HG02970 (cell line): ENCODE results near the gene SCARF1.

Source experiments
- ATAC-seq: cut with Tn5 transposase; IDR thresholded peaks from one replicate; pipeline ENCODE4 v1.9.1; 2021; ENCODE audit warnings: mild to moderate bottlenecking, moderate library complexity, moderate number of reproducible peaks; ENCODE audit not compliant: unreplicated experiment, low FRiP score

SCARF1 gene

DNA sequence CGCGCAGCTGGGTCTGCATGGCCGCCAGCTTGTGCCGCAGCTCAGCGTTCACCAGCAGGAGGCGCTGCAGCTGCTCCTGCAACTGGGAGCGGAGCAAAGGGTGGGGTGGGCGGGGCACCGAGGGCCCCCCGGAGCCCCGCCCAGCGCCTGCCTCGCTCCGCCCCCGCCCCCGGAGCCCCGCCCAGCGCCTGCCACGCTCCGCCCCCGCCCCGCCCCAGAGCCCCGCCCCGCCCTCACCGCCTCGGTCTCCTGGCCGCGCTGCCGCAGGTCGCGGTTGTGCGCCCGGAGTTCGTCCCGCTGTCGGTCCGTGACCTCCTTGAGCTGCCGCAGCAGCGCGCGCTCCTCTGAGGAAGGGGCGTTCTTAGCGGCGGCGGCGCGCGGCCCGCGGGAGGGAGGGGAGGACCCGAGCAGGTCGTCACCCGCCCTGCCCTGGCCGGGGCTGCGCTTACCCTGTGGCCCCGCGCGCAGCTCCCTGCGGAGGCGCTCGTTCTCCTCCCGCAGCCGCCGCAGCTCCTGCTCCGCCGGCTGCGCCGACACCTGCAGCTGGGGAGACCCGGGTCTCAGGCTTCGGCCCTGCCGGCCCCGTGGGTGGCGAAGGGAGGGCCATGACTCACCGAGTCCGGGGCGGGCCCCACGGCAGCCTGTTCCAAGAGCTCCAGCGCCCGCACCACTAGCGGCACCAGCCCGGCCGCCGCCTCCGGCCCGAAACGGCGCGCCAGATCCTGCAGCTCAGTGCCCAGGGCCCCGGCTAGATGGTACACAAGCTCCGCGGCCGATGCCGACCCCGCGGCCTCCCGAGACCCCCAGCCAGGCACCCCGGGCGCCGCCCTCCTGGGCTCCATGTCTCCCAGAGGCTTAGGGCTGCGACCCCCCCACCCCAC lies 3.7 kb upstream of the SCARF1 start:
- peak; percentile 51 for ATAC-seq

GRCh38 chr17:1648173-1648962 lies 2.8 kb upstream of the SCARF1 start:
- peak; percentile 3 for ATAC-seq

GRCh38 chr17:1647802-1648171 lies 2.3 kb upstream of the SCARF1 start:
- no peak for ATAC-seq

DNA sequence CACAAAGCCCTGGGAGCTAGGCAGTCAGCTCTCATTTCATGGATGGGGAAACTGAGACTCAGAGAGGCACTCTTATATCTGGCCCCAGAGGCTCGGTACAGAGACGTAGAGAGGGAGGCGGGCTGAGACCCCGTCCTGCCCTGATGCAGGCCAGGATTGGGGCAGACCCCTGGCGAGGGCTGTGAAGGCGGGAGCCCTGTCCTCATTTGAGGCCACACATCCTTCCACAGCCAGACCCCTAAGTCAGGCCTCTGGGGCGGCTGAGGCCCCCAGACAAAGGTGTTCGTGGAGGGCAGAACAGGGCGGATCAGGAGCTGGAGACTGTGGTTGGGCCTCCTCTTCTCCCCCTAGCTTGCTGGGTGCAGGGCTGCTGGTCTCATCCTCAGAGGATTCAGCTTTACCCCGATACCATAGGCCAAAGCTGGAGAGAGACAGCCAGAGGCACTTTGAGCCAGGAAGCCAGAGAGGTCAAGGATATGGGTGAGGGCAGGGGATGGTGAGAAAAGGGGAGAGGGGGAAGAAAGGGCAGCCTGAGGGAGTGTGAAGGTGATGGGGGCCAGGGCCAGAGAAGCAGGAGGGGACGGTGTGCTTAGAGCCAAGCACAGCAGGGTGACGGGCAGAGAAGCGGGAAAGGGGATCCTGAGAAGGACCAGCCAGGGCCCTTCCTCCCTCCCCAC lies 805 bp upstream of the SCARF1 start:
- no peak for ATAC-seq

GRCh38 chr17:1644493-1645206 lies 882 bp downstream of the SCARF1 start:
- ATAC-seq, result no peak

DNA sequence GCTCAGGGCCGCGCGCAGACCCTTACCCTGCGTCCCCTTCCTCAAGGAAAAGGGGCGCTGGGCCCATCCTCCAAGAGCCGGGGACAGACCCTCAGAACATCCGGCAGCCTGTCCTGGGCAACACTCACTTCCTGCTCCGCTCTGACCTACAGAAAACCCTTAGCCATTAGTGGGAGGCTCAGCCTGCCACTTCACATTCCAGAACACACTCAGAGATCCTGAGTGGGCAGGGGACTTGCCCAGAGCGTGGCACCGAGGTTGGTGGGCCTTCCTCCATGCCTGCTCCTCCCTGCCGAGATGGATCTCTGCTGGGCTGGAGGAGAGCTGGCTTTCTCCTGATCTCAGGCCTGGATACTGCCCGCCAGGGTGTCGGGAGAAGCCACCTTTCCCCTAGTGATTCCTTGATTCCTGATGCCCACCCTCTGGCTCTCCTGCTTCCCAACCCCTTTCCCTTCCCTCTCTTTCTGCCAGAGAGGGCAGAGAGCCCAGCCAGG lies 1.5 kb downstream of the SCARF1 start:
- no peak for ATAC-seq

GRCh38 chr17:1643293-1643998 lies 2.1 kb downstream of the SCARF1 start:
- no peak for ATAC-seq

GRCh38 chr17:1641065-1641403 lies 4.5 kb downstream of the SCARF1 start:
- ATAC-seq, result no peak

DNA sequence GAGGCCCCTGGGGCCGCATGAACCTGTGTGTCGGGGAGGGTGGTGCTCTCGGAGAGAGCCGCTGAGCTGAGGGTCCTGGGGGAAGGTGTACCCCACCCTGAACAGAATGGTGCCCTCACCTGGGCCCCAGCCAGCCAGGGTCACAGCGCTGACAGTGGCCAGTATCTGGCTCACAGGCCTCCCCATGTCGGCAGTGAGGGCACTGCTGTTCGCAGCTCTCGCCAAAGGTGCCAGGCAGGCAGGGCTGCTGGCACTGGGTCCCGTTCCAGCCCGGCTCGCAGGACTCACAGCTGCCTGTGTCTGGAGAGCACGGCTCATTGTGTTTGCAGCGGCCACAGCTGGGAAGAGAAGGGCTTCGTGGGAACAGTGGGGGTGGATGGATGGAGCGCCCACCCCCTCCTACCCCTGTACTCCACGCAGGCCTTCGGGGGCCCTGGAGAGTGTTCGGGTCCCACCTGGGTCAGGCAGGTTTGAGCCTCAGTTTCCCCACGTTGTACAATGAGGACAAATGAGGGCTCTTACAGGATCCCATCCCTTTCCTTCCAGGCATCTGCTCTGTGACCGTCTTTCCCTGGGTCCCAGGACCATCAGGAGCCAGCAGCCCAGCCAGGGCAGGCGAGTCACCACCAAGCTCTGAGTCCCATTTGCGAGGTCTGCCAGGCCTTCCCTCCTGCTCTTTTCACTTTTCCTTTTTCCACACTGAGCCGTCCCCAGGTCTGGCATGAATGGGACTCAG lies 5.0 kb downstream of the SCARF1 start:
- ATAC-seq, result no peak

- ATAC-seq, result no peak
Measured at GRCh38 chr17:1639549-1640180, 5.9 kb downstream of the SCARF1 start.

DNA sequence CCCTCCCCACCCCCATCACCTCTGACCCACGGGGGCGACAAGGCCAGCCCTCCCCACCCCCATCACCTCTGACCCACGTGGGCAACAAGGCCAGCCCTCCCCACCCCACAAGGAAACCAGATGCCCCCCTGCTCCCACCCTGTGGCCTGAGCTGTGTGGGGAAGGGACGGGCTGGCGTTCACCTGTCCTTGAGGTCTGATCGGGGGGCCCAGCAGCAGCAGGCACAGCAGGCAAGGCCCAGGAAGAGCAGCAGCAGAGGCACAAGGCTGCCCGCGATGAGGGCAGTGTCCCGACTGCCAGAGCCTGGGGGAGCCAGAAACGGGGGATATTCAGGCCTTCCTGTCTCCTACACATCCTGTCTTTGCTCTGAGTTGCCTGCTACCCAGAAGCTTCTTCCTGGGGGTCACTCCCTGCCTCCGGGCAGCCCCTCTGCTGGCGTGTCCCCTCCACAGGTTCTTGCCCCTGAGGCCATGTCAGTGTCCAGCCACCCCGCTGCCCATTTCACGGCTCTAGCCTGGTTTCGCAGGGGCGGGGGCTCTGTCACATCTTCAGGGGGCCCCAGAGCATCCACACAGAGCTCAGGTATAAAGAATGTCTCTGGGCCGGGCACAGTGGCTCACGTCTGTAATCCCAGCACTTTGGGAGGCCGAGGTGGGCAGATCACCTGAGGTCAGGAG lies 6.8 kb downstream of the SCARF1 start:
- no peak for ATAC-seq

DNA sequence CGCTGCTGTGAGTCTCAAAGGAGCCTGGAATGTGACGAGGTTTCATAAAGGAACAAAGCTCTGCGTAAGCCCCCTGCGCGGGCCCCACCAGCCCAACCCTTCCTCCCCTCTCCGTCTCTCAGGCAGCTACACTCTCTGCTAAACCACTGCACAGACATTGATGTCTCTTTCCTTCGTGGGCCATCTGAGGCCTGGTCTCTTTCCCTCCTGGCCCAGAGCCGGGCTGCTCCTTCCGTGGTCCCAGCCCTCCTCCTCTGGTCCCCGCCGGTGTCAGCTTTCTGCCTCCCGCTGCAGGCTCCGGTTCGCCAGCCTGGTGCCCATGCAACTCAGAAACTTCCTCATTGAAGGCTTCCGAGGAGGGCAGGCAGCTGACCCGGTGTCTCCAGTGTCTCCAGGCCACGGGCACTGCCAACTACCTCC lies 7.4 kb downstream of the SCARF1 start:
- no peak for ATAC-seq

DNA sequence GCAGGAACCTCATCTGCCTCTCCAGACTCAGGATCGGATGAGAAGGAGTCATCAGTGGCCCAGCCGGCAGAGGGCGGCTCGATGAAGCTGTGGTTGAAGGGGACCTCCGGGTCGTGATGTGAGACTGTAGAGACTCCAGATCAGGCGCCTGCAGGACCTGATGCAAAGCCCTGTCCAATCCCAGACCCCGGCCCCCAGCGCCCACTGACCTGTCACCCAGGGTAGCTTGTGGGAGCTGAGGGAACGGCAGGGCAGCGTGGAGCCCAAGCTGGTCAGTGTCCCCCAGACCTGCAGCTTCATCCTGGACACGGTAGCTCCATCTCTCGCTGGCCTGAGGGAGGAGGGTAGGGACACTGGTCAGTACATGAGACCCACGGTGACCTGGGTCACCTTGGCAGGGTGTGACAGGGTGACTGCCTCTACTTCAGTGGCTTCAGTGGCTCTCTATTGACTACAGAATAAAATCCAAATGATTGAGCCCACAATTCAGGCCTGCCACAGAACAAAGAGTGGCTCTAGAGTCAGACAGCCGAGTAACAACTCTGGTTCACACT lies 8.7 kb downstream of the SCARF1 start:
- ATAC-seq, result no peak

DNA sequence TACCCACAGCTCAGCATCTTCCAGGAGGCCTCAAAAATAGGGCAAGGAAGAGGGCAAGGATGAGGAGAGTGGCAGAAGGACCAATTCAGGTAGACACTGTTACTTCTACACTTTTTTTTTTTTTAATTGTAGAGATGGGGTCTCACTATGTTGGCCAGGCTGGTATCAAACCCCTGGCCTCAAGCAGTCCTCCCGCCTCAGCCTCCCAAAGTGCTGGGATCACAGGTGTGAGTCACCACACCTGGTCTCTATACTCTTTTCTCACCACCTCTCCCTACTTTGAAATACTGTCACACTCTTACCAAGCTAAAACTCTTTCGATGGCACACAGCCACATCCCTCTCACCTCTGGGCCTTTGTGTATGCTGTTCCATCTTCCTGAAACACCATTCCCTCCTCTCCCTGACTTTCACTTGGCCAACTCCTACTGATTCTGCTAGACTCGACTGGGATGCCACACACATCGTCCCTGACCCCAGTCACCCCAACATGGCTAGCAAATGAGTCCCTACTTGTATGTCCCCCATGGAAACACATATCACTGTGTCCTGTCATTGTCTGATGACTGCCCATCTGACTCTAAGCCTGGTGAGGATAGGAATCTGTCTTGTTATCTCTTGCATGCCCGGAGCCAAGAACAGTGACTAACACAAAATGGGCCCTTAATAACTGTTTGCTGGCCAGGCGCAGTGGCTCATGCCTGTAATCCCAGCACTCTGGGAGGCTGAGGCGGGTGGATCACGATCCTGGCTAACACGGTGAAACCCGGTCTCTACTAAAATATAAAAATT lies 9.7 kb downstream of the SCARF1 start:
- ATAC-seq, result no peak

GRCh38 chr17:1634841-1635650 lies 10.5 kb downstream of the SCARF1 start:
- no peak for ATAC-seq

DNA sequence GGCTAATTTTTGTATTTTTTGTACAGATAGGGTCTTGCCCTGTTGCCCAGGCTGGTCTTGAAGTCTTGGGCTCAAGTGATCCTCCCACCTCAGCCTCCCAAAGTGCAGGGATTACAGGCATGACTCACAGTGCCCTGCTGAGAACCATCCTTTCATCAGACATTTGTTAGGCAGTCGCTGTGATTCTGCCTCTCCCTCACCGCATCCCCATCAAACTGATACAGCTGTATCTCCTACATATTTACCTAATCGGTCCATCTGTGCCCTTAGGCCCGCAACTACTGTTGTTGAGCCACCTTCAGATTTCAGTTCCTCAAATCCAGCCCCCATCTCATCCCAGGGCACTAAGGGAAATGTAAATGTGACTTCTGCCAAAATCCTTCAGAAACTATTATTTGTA lies 14.9 kb downstream of the SCARF1 start:
- ATAC-seq, result no peak
